ENCODE data around the gene NFKBIL1. TPM values are rescaled to one million over a fixed set of nuclear protein-coding genes. Genes with fewer than 3 reads are reported as not detected.
A peak's percentile ranks its signal among the peaks of the same experiment; 100 is the strongest.

NFKBIL1 gene
- total RNA-seq, 2 experiments from 2014 or later: 11.3 to 13.0 TPM

DNA sequence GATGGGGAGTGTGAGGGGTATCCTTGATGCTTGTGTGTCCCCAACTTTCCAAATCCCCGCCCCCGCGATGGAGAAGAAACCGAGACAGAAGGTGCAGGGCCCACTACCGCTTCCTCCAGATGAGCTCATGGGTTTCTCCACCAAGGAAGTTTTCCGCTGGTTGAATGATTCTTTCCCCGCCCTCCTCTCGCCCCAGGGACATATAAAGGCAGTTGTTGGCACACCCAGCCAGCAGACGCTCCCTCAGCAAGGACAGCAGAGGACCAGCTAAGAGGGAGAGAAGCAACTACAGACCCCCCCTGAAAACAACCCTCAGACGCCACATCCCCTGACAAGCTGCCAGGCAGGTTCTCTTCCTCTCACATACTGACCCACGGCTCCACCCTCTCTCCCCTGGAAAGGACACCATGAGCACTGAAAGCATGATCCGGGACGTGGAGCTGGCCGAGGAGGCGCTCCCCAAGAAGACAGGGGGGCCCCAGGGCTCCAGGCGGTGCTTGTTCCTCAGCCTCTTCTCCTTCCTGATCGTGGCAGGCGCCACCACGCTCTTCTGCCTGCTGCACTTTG, 28.0 kb downstream of the NFKBIL1 start, which contains the start of gene TNF:
Gene TNF (plus strand): TSS at position 231 of the 567 bp plus-strand sequence. CDS start 177 bp downstream, at position 408.
- no peak for TF ChIP-seq CTCF (IDR thresholded peaks at IDR 0.05)
- ATAC-seq (peak; percentile 21), DNase-seq (peak; percentile 87)
- Mint-ChIP-seq H3K4me1 (ENCODE audit: low read depth) (peaks cover 54% of the 10 kb centered on the region), H3K4me3 (peak within 1 kb of the TSS; percentile 96), H3K36me3 (ENCODE audit: low read depth) (peaks cover 68% of the 10 kb centered on the region), H3K27ac (peak within 1 kb of the TSS; percentile 97), H3K9me3 (no peaks in the 10 kb centered on the region), H3K27me3 (no peaks in the 10 kb centered on the region)
- CTCF ChIA-PET: interaction anchor here (1.9 to 56.2 kb wide), 3 partner anchors 14 to 41 kb away, joined by 5 to 2542 read pairs (median 2542); partner anchors contain the start of genes ATP6V1G2, DDX39B, LST1 and LTA
- intact Hi-C loops (cut with micrococcal nuclease): loop anchor here (2.0 kb wide), 1 partner anchor 17 kb away; no protein-coding TSS in a partner anchor
- POLR2A ChIA-PET: interaction anchor here (0.6 to 35.7 kb wide), 12 partner anchors 5 to 334 kb away, joined by 3 to 1181 read pairs (median 8); partner anchors contain the start of genes ABHD16A, ATP6V1G2, BAG6 and DDX39B

- no peak for ATAC-seq
- Mint-ChIP-seq H3K27me3 (no peaks in the 10 kb centered on the region), H3K27ac (peak overlapping the region; percentile 97), H3K9me3 (no peaks in the 10 kb centered on the region), H3K36me3 (ENCODE audit: low read depth) (peaks cover 75% of the 10 kb centered on the region), H3K4me1 (ENCODE audit: low read depth) (peaks cover 49% of the 10 kb centered on the region), H3K4me3 (peak overlapping the region; percentile 96)
- POLR2A ChIA-PET: interaction anchor here (0.7 to 35.7 kb wide), 13 partner anchors 6 to 127 kb away, joined by 3 to 1181 read pairs (median 6); partner anchors contain the start of genes ABHD16A, ATP6V1G2, BAG6 and C6orf47
- intact Hi-C loops (cut with micrococcal nuclease): loop anchor here (2.0 kb wide), 1 partner anchor 17 kb away; no protein-coding TSS in a partner anchor
- no peak for DNase-seq
- CTCF ChIA-PET: interaction anchor here (1.8 to 56.2 kb wide), 4 partner anchors 15 to 83 kb away, joined by 5 to 2542 read pairs (median 1274); partner anchors contain the start of genes ATP6V1G2, DDX39B, LST1 and LTA
- no peak for TF ChIP-seq CTCF (IDR thresholded peaks at IDR 0.05)
Observed at GRCh38 chr6:31575952-31576685, 28.7 kb downstream of the NFKBIL1 start.

- Mint-ChIP-seq H3K4me1 (ENCODE audit: low read depth) (peaks cover 40% of the 10 kb centered on the region), H3K27me3 (no peaks in the 10 kb centered on the region), H3K27ac (peak overlapping the region; percentile 97), H3K9me3 (no peaks in the 10 kb centered on the region), H3K36me3 (ENCODE audit: low read depth) (peaks cover 83% of the 10 kb centered on the region), H3K4me3 (peak overlapping the region; percentile 96)
- intact Hi-C loops (cut with micrococcal nuclease): no loop called here
- no peak for TF ChIP-seq CTCF (IDR thresholded peaks at IDR 0.05)
- CTCF ChIA-PET: interaction anchor here (1.0 to 56.2 kb wide), 5 partner anchors 15 to 84 kb away, joined by 3 to 2542 read pairs (median 5); partner anchors contain the start of genes ATP6V1G2, DDX39B, LST1 and LTA
- ATAC-seq (no peak), DNase-seq (peak; percentile 71)
- POLR2A ChIA-PET: interaction anchor here (1.2 to 35.7 kb wide), 9 partner anchors 7 to 84 kb away, joined by 3 to 1181 read pairs (median 45); partner anchors contain the start of genes ATP6V1G2, C6orf47, DDX39B and LST1
Observed at GRCh38 chr6:31576897-31577578, 29.6 kb downstream of the NFKBIL1 start.

GRCh38 chr6:31577579-31577966, 30.2 kb downstream of the NFKBIL1 start:
- H3K27me3 Mint-ChIP-seq: no peaks in the 10 kb centered on the region
- intact Hi-C loops (cut with micrococcal nuclease): no loop called here
- ChIA-PET CTCF (interaction anchor here (1.0 to 56.2 kb wide), 5 partner anchors 14 to 85 kb away, joined by 3 to 2542 read pairs (median 5); partner anchors contain the start of genes ATP6V1G2, DDX39B, LST1 and LTA), POLR2A (interaction anchor here (1.0 to 35.7 kb wide), 11 partner anchors 6 to 87 kb away, joined by 3 to 1181 read pairs (median 5); partner anchors contain the start of genes ATP6V1G2, C6orf47, DDX39B and GPANK1)
- H3K36me3 Mint-ChIP-seq (ENCODE audit: low read depth): peaks cover 85% of the 10 kb centered on the region
- DNase-seq (no peak), ATAC-seq (no peak)
- no peak for TF ChIP-seq CTCF (IDR thresholded peaks at IDR 0.05)
- peaks cover 43% of the 10 kb centered on the region for H3K4me1 Mint-ChIP-seq (ENCODE audit: low read depth)
- H3K27ac Mint-ChIP-seq: peak overlapping the region; percentile 97
- peak overlapping the region; percentile 96 for H3K4me3 Mint-ChIP-seq
- no peaks in the 10 kb centered on the region for H3K9me3 Mint-ChIP-seq

Measured in activated CD8-positive, alpha-beta T cell treated with anti-CD3 and anti-CD28 coated beads for 36 hours (primary cell).